ENCODE data around the gene ATF6B.
"Not testable (repeated sequence)": the region's sequence is repeated elsewhere in the genome, so short reads cannot be mapped to it uniquely, and the experiment has no call there.

The ATF6B gene

GRCh38 chr6:32081168-32081990 lies 46.7 kb downstream of the ATF6B start:
- no peak for DNase-seq (ENCODE audit: low spot score)

GRCh38 chr6:32079566-32080290 lies 48.3 kb downstream of the ATF6B start:
- DNase-seq (ENCODE audit: low spot score) = no peak

GRCh38 chr6:32076321-32076809 lies 51.7 kb downstream of the ATF6B start:
- no peak for DNase-seq (ENCODE audit: low spot score)

- no peak for DNase-seq (ENCODE audit: low spot score)
Measured at GRCh38 chr6:32075781-32076180, 52.3 kb downstream of the ATF6B start.

GRCh38 chr6:32074996-32075532 lies 53.0 kb downstream of the ATF6B start:
- DNase-seq (ENCODE audit: low spot score) = no peak

- DNase-seq (ENCODE audit: low spot score) = no peak
Measured at GRCh38 chr6:32073613-32074012, 54.4 kb downstream of the ATF6B start.

- DNase-seq (ENCODE audit: low spot score) = no peak
Measured at GRCh38 chr6:32073101-32073500, 54.9 kb downstream of the ATF6B start.

- no peak for DNase-seq (ENCODE audit: low spot score)
Measured at GRCh38 chr6:32070814-32071543, 57.1 kb downstream of the ATF6B start.

GRCh38 chr6:32069878-32070515 lies 58.0 kb downstream of the ATF6B start:
- DNase-seq (ENCODE audit: low spot score) = no peak

GRCh38 chr6:32069460-32069859 lies 58.6 kb downstream of the ATF6B start:
- DNase-seq (ENCODE audit: low spot score) = no peak

GRCh38 chr6:32068867-32069266 lies 59.2 kb downstream of the ATF6B start:
- no peak for DNase-seq (ENCODE audit: low spot score)

- DNase-seq (ENCODE audit: low spot score) = not testable (repeated sequence)
Measured at GRCh38 chr6:32068315-32068714, 59.7 kb downstream of the ATF6B start.

- not testable (repeated sequence) for DNase-seq (ENCODE audit: low spot score)
Measured at GRCh38 chr6:32067521-32067920, 60.5 kb downstream of the ATF6B start.

Measured in cerebellar cortex (tissue), 1 donor.